HG02571 (cell line): ENCODE data around the gene MRPS34.

Experiments used
- ATAC-seq: cut with Tn5 transposase; IDR thresholded peaks from one replicate; pipeline ENCODE4 v1.9.1; 2021; ENCODE audit warnings: mild to moderate bottlenecking, moderate library complexity; ENCODE audit not compliant: unreplicated experiment

MRPS34 gene

DNA sequence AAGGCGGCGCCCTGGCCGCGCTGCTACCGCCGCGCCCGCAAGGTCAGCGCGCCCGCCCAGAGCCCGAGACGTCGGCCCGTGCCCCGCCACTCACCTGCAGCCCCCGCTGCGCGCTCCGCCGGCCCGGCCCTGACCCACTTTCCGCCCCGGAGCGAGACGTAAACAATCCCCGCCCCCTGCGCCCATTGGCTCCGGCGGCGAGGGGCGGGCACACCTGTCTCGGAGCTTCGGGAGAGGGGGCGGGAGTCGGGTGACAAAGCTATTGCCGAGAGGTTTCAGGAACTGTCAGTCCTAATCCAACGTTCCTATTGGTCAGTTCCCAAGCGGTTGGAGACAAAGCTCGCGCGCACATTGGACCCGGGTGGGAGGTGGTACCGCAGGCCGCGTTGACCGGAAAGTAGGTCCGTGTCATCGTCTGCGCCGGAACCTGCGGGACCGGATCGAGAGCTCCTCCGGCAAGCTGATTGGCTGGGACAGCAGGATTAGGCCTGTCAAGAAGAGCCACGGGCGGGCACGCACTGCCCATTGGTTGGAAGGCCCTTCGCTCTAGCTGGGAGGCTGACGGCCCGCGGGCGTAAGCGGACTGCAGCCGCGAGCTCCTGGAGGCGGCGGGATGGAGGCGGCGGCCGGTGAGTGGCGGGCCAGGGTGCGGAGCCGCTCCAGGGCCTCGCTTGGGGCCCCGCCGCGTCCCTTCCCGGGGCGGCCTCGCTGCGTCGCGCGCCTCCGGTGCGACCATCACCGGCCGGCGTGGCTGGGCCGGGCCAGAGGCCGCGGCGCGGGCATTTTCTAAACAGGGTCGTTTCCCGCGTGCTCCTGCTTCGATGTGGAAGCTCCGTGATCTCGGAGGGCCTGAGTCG lies 9.7 kb upstream of the MRPS34 start, which contains the start of the genes NUBP2 and SPSB3:
Gene NUBP2, plus strand, starts transcription at position 553 of the 857 bp plus-strand sequence. Its CDS starts 61 bp downstream, at position 614.
Gene SPSB3, minus strand, starts transcription at position 164 of the 857 bp plus-strand sequence. CDS start 1,088 bp downstream, outside the sequence.
- peak; percentile 75 for ATAC-seq

- no peak for ATAC-seq
Observed at GRCh38 chr16:1781758-1782407, 8.9 kb upstream of the MRPS34 start.

GRCh38 chr16:1781254-1781653 lies 8.3 kb upstream of the MRPS34 start:
- no peak for ATAC-seq

DNA sequence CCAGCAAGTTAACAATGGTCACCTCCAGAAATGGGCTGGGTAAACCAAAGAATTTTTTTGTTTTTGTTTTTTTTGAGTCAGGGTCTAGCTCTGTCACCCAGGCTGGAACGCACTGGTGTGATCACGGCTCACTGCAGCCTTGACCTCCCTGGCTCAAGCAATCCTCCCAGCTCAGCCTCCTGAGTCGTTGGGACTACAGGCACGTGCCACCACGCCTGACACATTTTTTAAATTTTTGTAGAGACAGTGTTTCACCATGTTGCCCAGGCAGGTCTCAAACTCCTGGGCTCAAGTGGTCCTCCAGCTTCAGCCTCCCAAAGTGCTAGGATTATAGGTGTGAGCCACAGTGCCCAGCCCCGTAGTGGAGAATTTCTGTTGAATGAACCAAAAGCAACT lies 7.7 kb upstream of the MRPS34 start:
- no peak for ATAC-seq

- ATAC-seq = no peak
Observed at GRCh38 chr16:1779741-1780676, 7.1 kb upstream of the MRPS34 start.

GRCh38 chr16:1779234-1779701 lies 6.3 kb upstream of the MRPS34 start:
- no peak for ATAC-seq

DNA sequence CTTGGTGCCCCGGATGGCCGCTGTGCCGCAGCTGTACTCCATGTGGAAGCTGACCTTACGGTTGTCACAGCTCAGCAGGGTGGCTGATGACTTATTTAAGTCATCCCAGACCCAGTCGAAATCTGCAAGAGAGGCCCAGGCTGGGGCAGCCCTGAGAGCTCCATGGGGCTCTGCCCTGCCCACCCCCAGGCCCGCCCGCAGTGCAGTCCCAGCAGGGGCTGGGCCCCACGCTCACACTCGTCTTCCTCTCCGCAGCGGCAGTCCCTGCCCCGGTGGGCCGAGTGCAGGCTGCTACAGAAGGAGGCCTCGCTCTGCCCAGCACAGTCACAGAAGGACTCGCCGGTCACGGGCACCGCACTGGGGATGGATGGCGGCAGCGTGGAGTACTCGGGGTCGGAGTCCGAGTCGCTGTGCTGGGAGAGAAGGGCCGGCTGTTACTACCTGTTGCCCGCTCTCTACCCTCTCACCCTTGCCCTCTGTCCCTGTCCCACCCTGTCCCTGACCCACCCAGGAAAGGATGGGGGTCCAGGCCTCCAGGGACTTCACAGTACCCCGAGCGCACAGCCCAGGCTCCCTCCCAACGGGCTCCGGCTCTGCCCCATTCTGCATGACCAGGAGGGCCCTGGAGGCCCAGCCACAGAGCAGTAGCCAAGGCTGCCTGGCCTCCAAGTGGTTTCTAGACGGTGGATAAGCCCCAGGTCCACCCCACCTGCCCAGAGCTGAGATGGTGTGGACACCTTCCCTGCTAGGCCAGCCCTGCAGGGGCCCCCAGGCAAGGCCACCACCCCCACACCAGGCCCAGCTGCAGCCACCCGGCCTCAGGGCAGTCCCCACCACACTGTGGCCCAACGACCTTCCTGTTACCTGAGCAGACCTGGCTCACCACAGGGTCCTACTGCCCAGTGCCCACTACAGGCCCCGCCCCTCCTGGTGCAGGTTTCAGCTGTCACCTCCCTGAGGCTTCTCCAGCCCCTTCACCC lies 5.6 kb upstream of the MRPS34 start:
- no peak for ATAC-seq

DNA sequence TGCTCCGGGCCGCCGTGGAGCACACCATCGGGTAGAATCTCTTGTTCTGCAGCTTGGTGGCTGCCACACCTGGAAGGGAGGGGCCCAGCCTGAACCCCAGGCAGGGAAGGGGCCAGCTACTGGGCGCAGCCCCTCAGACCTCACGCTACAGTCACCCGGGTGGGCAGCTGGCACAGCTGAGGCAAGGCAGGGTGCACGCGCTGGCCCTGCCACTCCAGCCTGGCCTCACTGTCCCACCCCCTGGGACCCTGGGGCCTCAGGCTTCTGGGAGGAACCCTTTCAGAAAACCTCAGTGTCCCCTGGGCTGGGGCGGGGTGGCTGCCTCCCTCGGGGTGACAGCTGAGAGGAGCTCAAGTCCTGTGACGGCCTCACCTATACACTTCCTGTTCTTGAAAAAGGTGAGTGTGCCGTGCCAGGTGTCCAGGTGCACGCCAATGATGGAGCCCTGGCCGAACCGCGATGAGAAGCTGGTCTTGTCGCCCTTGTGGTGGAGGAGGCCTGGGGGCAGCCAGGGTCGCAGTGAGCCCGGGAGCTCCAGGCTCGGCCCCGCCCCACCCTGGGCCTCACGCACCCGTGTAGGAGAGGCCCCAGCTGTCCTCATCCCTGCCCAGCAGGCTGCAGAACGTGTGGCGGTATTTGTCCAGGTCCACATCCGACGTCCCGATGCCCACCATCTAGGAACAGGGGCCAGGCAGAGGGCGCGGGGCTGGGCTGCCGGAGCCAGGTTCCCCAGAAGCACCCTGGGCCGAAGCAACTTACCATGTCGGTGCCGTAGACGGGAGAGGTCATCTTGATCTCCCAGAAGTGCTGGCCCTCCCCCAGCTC lies 4.7 kb upstream of the MRPS34 start:
- ATAC-seq = no peak

- ATAC-seq = no peak
Observed at GRCh38 chr16:1776991-1777374, 4.0 kb upstream of the MRPS34 start.

GRCh38 chr16:1776672-1776955 lies 3.7 kb upstream of the MRPS34 start:
- ATAC-seq = no peak

DNA sequence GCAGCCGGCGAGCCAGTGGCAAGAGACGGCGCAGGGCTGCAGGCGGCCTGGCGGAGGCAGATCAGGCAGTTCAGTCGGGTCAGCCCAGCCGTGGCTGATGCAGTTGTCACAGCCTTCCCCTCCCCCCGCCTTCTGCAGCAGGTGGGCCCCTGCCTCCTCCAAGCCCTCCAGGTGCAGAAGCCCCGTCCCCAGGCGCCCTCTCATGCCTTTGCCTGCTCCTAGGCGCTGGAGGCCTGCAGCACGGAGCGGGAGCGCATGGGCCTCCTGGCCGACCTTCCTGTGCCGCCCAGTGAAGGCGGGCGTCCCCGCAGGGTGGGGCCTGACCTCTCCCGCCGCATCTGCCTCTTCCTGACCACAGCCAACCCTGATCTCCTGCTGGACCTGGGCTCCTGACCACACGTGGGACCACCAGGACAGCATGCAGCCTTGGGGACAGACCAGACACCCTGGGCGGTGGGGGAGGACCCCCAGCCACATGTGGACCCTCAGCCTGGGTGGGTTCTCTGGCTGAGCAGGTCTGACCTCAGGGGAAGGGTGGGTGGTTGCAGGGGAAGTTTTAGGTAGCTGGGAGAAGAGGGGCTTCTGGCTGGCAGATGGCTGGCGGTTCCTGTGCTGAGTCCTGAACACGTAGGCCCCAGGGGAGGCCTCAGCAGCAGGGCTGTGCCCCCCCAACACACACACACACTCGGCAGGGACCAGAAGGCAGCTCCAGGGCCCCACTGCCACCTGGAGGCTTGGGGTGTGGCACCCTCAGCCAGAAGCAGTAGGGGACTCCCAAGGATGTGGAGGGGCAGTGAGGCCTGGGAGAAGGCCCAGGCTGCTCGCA lies 3.1 kb upstream of the MRPS34 start:
- no peak for ATAC-seq

DNA sequence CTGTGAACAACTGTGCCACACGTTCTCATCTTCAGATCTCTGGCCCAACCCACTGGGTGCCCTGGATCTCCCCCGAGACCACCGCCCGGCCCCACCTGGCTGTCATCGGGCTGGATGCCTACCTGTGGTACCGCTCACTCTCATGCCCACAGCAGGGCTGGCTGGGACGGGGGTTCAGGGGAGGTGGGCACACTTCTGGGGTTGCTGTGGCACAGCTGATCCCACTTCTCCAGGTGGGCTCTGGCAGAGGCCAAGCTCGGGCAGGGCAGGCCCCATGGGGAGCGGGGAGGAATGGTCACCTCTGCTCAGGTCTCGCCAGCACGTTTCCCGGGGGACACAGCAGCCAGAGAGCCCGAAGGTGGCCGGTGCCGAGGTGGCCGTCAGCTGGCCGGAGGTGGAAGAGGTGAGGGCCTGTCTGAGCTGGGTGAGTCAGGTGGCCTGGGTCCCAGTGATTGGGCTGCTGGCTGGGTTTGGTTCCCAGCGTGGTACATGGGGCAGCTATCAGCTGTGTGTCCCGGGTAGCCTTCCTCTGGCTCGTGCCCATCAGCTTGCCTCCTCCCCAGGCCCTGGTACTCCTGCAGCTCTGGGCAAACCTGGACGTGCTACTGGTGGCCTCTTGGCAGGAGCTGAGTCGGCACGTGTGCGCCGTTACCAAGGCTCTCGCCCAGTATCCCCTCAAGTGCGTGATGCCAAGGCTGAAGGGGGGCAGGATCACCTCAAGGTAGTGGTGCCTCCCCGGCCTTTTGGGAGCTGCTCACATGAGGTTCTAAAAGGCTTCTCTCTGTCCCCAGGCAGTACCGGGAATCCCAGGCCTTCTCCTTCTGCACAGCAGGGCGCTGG lies 2.3 kb upstream of the MRPS34 start:
- no peak for ATAC-seq

- ATAC-seq = no peak
Observed at GRCh38 chr16:1774448-1774780, 1.5 kb upstream of the MRPS34 start.

DNA sequence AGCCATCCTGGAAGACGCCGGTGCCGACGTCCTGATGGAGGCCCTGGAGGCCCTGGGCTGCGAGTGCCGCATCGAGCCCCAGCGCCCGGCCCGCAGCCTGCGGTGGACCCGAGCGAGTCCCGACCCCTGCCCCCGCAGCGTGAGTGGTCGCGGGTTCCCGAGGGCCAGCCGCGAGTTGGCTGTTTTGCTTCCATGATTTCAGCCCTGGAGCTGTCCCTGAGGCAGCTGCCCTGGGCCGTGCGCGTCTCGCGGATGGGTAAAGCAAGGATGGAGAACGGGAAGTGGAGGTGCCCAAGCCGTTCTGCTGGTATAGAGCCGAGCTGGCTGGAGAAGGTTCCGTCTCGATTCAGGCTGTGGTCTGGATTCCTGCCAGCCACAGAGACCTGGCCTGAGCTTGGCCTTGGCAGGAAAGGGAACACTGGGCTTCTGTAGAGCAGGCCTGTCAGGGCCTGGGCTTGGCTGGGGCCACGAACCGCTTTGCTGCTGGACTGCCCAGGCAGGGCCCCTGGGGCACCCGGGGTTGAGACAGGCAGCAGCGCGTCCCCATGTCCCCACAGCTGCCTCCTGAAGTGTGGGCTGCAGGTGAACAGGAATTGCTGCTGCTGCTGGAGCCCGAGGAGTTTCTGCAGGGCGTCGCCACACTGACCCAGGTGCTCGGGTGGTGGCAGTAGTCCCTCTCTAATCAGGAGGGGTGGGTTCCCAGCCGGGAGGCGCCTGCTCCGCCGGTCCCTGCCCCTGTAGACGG lies 941 bp upstream of the MRPS34 start:
- no peak for ATAC-seq

GRCh38 chr16:1772362-1772907 lies 499 bp downstream of the MRPS34 start, which contains the start of gene EME2:
Gene EME2 (plus strand): TSS chr16:1772810. CDS start chr16:1773228, 418 bp downstream.
- peak; percentile 1 for ATAC-seq

- no peak for ATAC-seq
Observed at GRCh38 chr16:1771864-1772361, 1.0 kb downstream of the MRPS34 start.
